GM08714 (cell line): ENCODE measurements around the gene IZUMO3.
"Not testable (repeated sequence)": the region's sequence is repeated elsewhere in the genome, so short reads cannot be mapped to it uniquely, and the experiment has no call there.

Source experiments
- H3K4me3 ChIP-seq: fragments of 200-500 bp; sonication (Bioruptor generic); 2 replicates; pipeline ENCODE4 v1.5.1; 2014; ENCODE audit warnings: mild to moderate bottlenecking, low read length, inconsistent platforms
- ZNF274 ChIP-seq: IDR thresholded peaks from 2 replicates; pipeline ENCODE4 v1.6.1; 2012; ENCODE audit warnings: mild to moderate bottlenecking, low read depth, low read length

Gene IZUMO3, protein sequence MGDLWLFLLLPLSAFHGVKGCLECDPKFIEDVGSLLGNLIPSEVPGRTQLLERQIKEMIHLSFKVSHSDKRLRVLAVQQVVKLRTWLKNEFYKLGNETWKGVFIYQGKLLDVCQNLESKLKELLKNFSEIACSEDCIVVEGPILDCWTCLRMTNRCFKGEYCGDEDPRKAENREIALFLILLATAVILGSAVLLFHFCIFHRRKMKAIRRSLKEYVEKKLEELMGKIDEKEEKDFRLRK

GRCh38 chr9:24545847-24546522 lies at the start of gene IZUMO3:
Gene IZUMO3 (minus strand): TSS chr9:24545897. CDS start chr9:24545649, 248 bp downstream.
- no peak within 1 kb of the TSS for H3K4me3 ChIP-seq
- TF ChIP-seq ZNF274 = no peak

DNA sequence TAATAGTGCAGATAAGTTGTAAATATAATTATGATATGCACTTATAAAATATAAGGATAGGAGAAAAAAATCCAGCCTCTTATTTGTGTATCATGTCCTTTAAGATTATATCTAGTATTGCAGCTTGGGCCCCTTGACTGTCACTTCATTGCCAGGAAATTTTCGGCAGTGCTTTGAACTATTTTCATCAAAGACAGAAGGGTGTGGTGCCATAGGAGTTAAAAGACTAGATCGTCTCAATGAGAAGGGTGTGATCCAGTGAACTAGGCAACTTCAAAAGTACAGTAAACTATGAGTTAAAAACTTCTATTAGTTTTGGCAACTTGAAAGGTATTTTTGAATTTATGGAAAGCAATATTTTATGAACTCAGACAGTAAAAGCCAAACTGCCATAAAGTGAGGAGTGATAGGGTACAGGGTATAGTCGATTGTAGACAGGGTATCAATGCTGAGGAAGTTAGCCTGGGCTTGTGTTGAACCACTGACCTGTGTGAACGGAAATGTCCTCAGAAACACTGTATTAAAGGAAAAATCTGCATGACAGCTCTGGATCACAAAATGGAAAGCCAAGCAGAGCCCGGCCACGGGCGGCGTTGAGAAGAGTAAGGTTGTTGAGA lies 48.6 kb upstream of the IZUMO3 start:
- no peak for TF ChIP-seq ZNF274
- no peak overlapping the region for H3K4me3 ChIP-seq

GRCh38 chr9:24590432-24590831 lies 44.7 kb upstream of the IZUMO3 start:
- no peak overlapping the region for H3K4me3 ChIP-seq
- TF ChIP-seq ZNF274 = no peak

DNA sequence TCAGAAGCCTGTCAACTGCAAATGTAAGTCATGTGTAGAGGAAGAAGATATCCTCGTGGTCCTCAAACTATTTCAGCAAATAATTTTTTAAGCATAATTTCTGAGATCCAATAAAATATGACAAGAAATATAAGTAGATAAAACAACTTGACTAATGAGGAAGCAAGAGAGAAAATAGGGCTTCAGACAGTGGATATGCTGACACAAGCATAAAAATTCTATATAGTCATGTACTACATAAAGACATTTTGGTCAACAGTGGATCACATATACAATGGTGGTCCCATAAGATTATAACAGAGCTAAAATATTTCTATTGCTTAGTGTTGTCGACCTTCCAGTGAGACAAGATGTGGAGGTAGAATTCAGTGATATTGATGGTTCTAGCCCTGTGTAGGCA lies 42.2 kb upstream of the IZUMO3 start:
- no peak for TF ChIP-seq ZNF274

DNA sequence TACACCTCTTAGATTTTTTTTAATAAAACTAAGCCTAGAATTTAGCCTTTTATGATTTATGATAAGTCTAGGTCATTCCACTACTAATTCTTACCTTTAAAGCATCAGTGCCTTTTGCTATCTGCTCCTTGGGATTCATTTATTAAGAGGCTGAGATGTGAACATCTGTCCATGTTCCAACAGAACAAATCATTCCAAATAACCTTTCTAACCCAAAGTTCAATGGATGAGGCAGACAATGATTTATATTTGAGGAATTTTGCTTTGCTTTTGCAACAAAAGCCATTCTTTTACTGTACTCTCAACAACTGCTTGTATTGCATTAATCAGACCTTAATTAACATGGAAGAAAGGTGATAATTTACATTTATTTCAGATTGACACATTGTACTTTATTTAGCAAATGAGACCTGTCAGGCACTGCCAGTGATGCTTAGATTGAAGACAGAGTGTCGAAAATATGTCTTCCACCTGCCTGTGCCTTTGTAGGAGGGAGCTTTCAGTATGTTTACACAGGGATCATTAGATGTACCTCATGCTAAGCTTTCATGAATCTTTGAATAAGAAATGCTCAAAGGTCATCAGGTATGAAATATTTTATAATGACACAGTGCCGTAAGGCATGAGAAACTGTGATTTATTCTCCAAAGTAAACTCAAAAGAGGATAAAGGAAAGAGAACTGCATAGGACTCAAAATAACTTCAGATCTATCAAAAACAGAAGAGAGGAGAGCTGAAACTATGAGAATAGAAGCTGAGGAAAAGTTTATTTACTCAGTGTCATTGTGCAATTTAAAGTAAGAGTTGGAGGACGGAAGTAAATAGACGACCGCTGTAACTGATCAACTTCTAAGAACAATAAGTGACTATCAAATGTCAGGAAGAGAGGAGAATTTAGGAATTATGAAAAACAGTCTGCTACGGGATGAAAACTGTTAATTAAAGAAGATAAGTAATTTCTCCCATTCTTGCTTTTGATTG lies 36.7 kb upstream of the IZUMO3 start:
- H3K4me3 ChIP-seq = no peak overlapping the region
- TF ChIP-seq ZNF274 = no peak

More for the DNA sequence above, 42.2 kb upstream of the IZUMO3 start:
- no peak overlapping the region for H3K4me3 ChIP-seq

DNA sequence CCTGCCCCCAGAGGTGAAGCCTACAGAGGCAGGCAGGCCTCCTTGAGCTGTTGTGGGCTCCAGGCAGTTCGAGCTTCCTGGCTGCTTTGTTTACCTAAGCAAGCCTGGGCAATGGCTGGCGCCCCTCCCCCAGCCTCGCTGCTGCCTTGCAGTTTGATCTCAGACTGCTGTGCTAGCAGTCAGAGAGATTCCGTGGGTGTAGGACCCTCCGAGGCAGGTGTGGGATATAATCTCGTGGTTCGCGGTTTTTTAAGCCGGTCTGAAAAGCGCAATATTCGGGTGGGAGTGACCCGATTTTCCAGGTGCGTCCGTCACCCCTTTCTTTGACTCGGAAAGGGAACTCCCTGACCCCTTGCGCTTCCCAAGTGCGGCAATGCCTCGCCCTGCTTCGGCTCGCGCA lies 34.3 kb upstream of the IZUMO3 start:
- H3K4me3 ChIP-seq = not testable (repeated sequence)

DNA sequence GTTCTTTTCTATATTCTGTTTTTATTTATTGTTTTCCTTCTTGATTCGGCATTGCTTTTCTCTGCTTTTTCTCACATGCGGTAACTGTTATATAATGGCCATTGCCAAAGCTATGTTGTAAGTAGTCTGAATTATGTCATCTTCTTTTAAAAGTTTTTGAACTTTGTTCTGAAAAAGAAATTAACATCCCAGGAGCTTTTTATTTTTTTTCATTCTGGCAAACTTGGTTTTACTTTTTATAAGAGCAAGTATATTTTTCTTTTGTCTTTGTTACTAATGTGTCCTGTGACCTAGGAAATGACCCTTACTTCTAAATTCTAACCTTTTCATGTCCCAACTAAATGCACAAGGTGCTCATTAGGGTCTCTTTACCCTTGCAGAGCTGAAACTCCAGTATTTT lies 26.7 kb upstream of the IZUMO3 start:
- no peak for TF ChIP-seq ZNF274
- no peak overlapping the region for H3K4me3 ChIP-seq

GRCh38 chr9:24561957-24562356 lies 16.3 kb upstream of the IZUMO3 start:
- TF ChIP-seq ZNF274 = no peak
- H3K4me3 ChIP-seq = no peak overlapping the region

GRCh38 chr9:24553183-24553552 lies 7.5 kb upstream of the IZUMO3 start:
- TF ChIP-seq ZNF274 = no peak
- no peak overlapping the region for H3K4me3 ChIP-seq

GRCh38 chr9:24552526-24553182 lies 7.0 kb upstream of the IZUMO3 start:
- H3K4me3 ChIP-seq = no peak overlapping the region
- TF ChIP-seq ZNF274 = no peak

DNA sequence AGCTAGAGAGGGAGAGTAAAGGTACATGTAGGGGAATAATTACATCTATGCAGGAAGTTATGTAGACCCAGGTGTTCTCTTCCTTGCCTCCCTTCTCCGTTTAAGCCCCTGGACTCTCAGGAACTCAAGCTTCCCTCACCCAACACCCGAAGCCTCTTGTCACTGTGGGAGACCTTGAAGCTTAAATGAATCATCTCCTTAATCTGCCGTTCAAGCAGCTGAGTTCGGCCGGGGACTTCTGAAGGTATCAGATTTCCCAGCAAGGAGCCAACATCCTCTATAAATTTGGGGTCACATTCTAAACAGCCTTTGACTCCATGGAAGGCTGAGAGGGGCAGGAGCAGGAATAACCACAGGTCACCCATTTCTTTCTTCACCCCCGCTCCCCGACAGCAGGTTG lies 412 bp downstream of the IZUMO3 start:
- no peak overlapping the region for H3K4me3 ChIP-seq

DNA sequence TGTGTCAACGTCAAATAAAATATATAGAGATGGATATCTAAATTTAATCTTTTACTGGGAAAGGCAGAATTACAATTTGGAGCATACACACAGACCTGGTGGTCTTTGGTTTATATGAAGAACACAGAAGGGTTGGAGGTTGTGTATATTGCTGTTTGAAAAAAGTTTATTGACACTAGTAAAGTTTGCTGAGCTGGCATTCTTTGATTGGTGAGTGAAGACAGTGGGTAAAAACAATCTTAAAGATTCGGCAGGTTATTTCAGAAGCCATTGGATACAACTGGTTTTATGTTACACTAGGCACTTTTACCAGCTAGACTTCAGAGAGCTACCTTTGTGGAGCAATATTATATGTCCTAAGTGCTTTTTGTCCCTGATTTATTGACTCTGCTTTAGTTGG lies 27.2 kb downstream of the IZUMO3 start:
- no peak overlapping the region for H3K4me3 ChIP-seq
- no peak for TF ChIP-seq ZNF274

More for the DNA sequence above, 412 bp downstream of the IZUMO3 start:
- TF ChIP-seq ZNF274 = no peak

DNA sequence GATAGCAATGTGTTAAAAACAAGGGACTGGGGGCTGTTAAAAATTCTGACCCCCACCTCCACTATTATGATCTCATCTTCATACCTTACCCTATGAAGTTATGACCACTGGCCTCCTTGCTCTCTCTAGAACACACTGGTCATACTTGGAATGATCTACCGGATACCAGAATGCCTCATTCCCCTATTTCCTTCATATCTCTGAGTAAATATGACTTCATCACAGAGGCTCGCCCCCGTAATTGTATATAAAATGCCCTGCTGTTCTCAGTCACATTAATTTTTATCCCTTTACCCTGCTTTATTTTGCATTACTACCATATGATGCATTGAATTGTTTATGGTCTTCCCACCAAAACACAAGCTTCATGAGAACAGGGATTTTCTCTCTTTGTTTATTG lies 29.2 kb downstream of the IZUMO3 start:
- TF ChIP-seq ZNF274 = no peak
- H3K4me3 ChIP-seq = no peak overlapping the region

DNA sequence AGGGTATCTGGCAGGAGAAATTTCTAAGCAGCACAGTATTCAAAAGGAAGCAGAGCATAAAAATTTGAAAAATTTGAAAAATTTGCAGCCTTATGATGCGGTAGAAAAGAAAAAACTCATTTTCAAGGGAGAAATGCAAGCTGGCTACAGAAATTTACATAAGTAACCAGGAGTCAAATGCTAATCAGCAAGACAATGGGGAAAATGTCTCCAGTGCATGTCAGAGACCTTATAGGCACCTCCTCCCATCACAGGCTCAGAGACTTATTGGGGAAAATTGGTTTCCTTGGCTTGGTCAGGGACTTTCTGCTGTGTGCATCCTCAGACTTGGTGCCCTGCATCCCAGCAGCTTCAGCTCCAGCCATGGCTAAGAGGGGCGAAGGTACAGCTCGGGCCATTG lies 35.8 kb downstream of the IZUMO3 start:
- H3K4me3 ChIP-seq = no peak overlapping the region
- no peak for TF ChIP-seq ZNF274
